ENCODE data around the gene NEURL1B.

DNA sequence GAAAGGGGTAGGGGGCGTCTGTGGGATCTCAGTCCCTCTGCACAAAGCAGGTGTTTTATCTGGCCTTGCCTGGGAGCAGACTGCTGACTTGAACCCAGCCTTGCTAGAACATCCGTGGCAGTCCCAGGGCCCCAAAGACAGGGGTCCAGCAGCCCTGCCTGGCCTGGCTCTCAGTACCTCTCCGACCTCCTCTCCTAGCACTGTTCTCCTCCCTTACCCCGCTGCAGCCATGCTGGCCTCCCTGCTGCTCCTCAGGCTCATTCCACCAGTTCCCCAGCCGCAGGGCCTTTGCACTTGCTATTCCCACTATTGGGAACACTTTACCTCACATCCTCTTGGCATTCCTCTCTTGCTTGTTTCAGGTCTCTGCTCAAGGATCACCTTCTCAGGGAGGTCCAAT is 84.7 kb downstream of the NEURL1B start:
- no peak for TF ChIP-seq CTCF (conservative IDR thresholded peaks at IDR 0.05)
- TF ChIP-seq ZFX (IDR thresholded peaks at IDR 0.05), result no peak
